ENCODE measurements around the gene EYA3. TPM values are rescaled to one million over a fixed set of nuclear protein-coding genes. Genes with fewer than 3 reads are reported as not detected.

EYA3 gene
- total RNA-seq, 1 donor from 2014 or later, result 15.7 TPM

- H3K4me3 Mint-ChIP-seq (ENCODE audit: unreplicated experiment), result no peak overlapping the region
- H3K27ac Mint-ChIP-seq (ENCODE audit: unreplicated experiment), result no peak overlapping the region
- no peaks in the 10 kb centered on the region for H3K9me3 Mint-ChIP-seq (ENCODE audit: low read depth)
- H3K27me3 Mint-ChIP-seq (ENCODE audit: low read depth), result no peaks in the 10 kb centered on the region
- H3K36me3 Mint-ChIP-seq (ENCODE audit: low read depth), result peaks cover 23% of the 10 kb centered on the region
- DNase-seq (ENCODE audit: low spot score), result no peak
- no peaks in the 10 kb centered on the region for H3K4me1 Mint-ChIP-seq (ENCODE audit: low read depth)
- TF ChIP-seq CTCF (IDR thresholded peaks at IDR 0.05), result no peak
These were observed 44.0 kb downstream of the EYA3 start for GRCh38 chr1:28044399-28044798.

- Mint-ChIP-seq H3K27ac (ENCODE audit: unreplicated experiment) (no peak overlapping the region), H3K4me1 (ENCODE audit: low read depth) (peaks cover 16% of the 10 kb centered on the region), H3K27me3 (ENCODE audit: low read depth) (no peaks in the 10 kb centered on the region), H3K9me3 (ENCODE audit: low read depth) (no peaks in the 10 kb centered on the region), H3K36me3 (ENCODE audit: low read depth) (peaks cover 17% of the 10 kb centered on the region), H3K4me3 (ENCODE audit: unreplicated experiment) (no peak overlapping the region)
- no peak for TF ChIP-seq CTCF (IDR thresholded peaks at IDR 0.05)
- DNase-seq (ENCODE audit: low spot score), result no peak
These were observed 49.1 kb downstream of the EYA3 start for GRCh38 chr1:28039341-28039740.

GRCh38 chr1:28037946-28038345 is 50.5 kb downstream of the EYA3 start:
- H3K4me3 Mint-ChIP-seq (ENCODE audit: unreplicated experiment), result no peak overlapping the region
- TF ChIP-seq CTCF (IDR thresholded peaks at IDR 0.05), result no peak
- no peaks in the 10 kb centered on the region for H3K9me3 Mint-ChIP-seq (ENCODE audit: low read depth)
- peaks cover 16% of the 10 kb centered on the region for H3K4me1 Mint-ChIP-seq (ENCODE audit: low read depth)
- H3K27me3 Mint-ChIP-seq (ENCODE audit: low read depth), result no peaks in the 10 kb centered on the region
- DNase-seq (ENCODE audit: low spot score), result no peak
- H3K27ac Mint-ChIP-seq (ENCODE audit: unreplicated experiment), result no peak overlapping the region
- peaks cover 17% of the 10 kb centered on the region for H3K36me3 Mint-ChIP-seq (ENCODE audit: low read depth)

- H3K4me3 Mint-ChIP-seq (ENCODE audit: unreplicated experiment), result no peak overlapping the region
- H3K9me3 Mint-ChIP-seq (ENCODE audit: low read depth), result no peaks in the 10 kb centered on the region
- peaks cover 21% of the 10 kb centered on the region for H3K4me1 Mint-ChIP-seq (ENCODE audit: low read depth)
- peak overlapping the region; percentile 74 for H3K27ac Mint-ChIP-seq (ENCODE audit: unreplicated experiment)
- no peaks in the 10 kb centered on the region for H3K27me3 Mint-ChIP-seq (ENCODE audit: low read depth)
- no peak for TF ChIP-seq CTCF (IDR thresholded peaks at IDR 0.05)
- H3K36me3 Mint-ChIP-seq (ENCODE audit: low read depth), result peaks cover 17% of the 10 kb centered on the region
- no peak for DNase-seq (ENCODE audit: low spot score)
These were observed 51.2 kb downstream of the EYA3 start for GRCh38 chr1:28037206-28037605.

- no peak overlapping the region for H3K4me3 Mint-ChIP-seq (ENCODE audit: unreplicated experiment)
- peak overlapping the region; percentile 74 for H3K27ac Mint-ChIP-seq (ENCODE audit: unreplicated experiment)
- peak; percentile 35 for TF ChIP-seq CTCF (IDR thresholded peaks at IDR 0.05)
These were observed 52.0 kb downstream of the EYA3 start for GRCh38 chr1:28036431-28036830.

More at GRCh38 chr1:28036431-28036830, 52.0 kb downstream of the EYA3 start:
- H3K27me3 Mint-ChIP-seq (ENCODE audit: low read depth), result no peaks in the 10 kb centered on the region
- H3K9me3 Mint-ChIP-seq (ENCODE audit: low read depth), result no peaks in the 10 kb centered on the region
- no peak for DNase-seq (ENCODE audit: low spot score)
- peaks cover 12% of the 10 kb centered on the region for H3K36me3 Mint-ChIP-seq (ENCODE audit: low read depth)
- H3K4me1 Mint-ChIP-seq (ENCODE audit: low read depth), result peaks cover 21% of the 10 kb centered on the region
